A549 (cell line): ENCODE measurements around the gene ANXA2.

Experiments
- CEBPB ChIP-seq, 2 experiments: fragments of >200 bp in 1 of 2; sonication (Bioruptor Twin) in 1 of 2; formaldehyde crosslinking in 1 of 2; IDR thresholded peaks; 2 replicates each; pipeline ENCODE4 v1.6.1; 2012 to 2016
- CTCF ChIP-seq: fragments of >200 bp; sonication (Bioruptor Twin); formaldehyde crosslinking; IDR thresholded peaks from 3 replicates; pipeline ENCODE4 v1.5.1; 2016
- E2F6 ChIP-seq: IDR thresholded peaks from 2 replicates; pipeline ENCODE4 v1.6.1; 2012; ENCODE audit warnings: low read depth, borderline replicate concordance
- MAFK ChIP-seq: fragments of 450-650 bp; IDR thresholded peaks from 2 replicates; pipeline ENCODE4 v1.6.1; 2014; ENCODE audit not compliant: partially characterized antibody
- MAX ChIP-seq: IDR thresholded peaks from 2 replicates; pipeline ENCODE4 v1.6.1; 2012
- POLR2A ChIP-seq: IDR thresholded peaks from 2 replicates; pipeline ENCODE4 v1.6.1; 2012; ENCODE audit warnings: mild to moderate bottlenecking, low read length
- REST ChIP-seq: fragments of 200-600 bp; sonication (generic); IDR thresholded peaks from 2 replicates; pipeline ENCODE4 v1.6.1; 2016; ENCODE audit warnings: antibody characterized with exemption, mild to moderate bottlenecking, moderate library complexity

- TF ChIP-seq CTCF: no peak
- TF ChIP-seq MAX: no peak
- no peak for TF ChIP-seq POLR2A
- TF ChIP-seq MAFK: no peak
- no peak for TF ChIP-seq CEBPB (IDR thresholded peaks at IDR 0.05)
- TF ChIP-seq REST: no peak
- no peak for TF ChIP-seq E2F6
Observed at GRCh38 chr15:60421544-60421943, 23.8 kb upstream of the ANXA2 start.
